Bronchial epithelial cell (primary cell): ENCODE data around the gene NEURL2. TPM values are rescaled to one million over a fixed set of nuclear protein-coding genes. Genes with fewer than 3 reads are reported as not detected.

Experiments
- DNase-seq: peaks from one replicate; pipeline ENCODE4 v3.0.0-alpha.2; 2010; ENCODE audit warnings: low read depth
- FAIRE-seq: peaks from 2 replicates; lab custom pipeline; 2011; peaks lifted over from hg19 to GRCh38; lab: Jason Lieb, UNC
- H3K27me3 ChIP-seq: 2 replicates; pipeline ENCODE4 v1.5.1; 2011; ENCODE audit warnings: low read length; ENCODE audit not compliant: control insufficient read depth, insufficient read depth
- H3K36me3 ChIP-seq: 2 replicates; pipeline ENCODE4 v1.5.1; 2011; ENCODE audit warnings: low read length; ENCODE audit not compliant: control insufficient read depth, insufficient read depth
- H3K4me3 ChIP-seq: 2 replicates; pipeline ENCODE4 v1.5.1; 2011; ENCODE audit warnings: mild to moderate bottlenecking, low read depth, low read length, control low read depth
- CTCF ChIP-seq: IDR thresholded peaks from 2 replicates; pipeline ENCODE4 v1.5.1; 2011; ENCODE audit warnings: mild to moderate bottlenecking, moderate library complexity, low read length, control low read depth, inconsistent platforms; ENCODE audit not compliant: insufficient read depth, severe bottlenecking
- total RNA-seq: library from RNA; depleted of rRNA; stranded (reverse); fragments of >200 nt; gene quantifications from 2 replicates; pipeline ENCODE4 v1.2.1, GENCODE V29; 2014

NEURL2 gene
- 1.8 and 2.6 TPM in 2 replicates for total RNA-seq

DNA sequence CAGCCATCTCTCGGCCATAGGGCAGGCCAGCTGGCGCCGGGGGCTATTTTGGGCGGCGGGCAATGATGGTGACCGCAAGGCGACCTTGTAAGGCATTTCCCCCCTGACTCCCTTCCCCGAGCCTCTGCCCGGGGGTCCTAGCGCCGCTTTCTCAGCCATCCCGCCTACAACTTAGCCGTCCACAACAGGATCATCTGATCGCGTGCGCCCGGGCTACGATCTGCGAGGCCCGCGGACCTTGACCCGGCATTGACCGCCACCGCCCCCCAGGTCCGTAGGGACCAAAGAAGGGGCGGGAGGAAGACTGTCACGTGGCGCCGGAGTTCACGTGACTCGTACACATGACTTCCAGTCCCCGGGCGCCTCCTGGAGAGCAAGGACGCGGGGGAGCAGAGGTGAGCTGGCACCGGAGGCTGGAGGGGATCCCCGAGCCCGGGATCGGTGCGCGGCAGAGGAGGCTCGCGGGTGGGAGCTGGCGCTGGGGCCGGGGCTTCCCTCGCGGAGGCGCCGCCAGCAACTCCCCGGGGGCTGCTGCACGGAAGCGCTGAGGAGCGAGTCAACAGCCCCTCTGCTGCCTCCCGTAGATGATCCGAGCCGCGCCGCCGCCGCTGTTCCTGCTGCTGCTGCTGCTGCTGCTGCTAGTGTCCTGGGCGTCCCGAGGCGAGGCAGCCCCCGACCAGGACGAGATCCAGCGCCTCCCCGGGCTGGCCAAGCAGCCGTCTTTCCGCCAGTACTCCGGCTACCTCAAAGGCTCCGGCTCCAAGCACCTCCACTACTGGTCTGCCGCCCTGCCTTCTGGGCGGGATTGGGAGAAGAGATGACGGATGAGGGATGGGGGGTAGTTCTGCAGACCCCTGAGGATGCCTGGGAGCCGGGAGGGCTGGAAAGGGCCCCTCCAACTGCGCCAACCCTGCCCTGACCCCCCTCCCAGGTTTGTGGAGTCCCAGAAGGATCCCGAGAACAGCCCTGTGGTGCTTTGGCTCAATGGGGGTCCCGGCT, at the start of gene NEURL2, which contains the start of gene CTSA:
Gene NEURL2 (minus strand): TSS at position 224 of the 999 bp plus-strand sequence. CDS start 217 bp downstream, at position 7.
Gene CTSA (plus strand): TSS at position 351 of the 999 bp plus-strand sequence. CDS start 234 bp downstream, at position 585.
- Histone ChIP-seq H3K36me3 (peaks cover 6% of the 10 kb centered on the region), H3K27me3 (no peaks in the 10 kb centered on the region), H3K4me3 (peak within 1 kb of the TSS; percentile 89)
- FAIRE-seq (no peak), DNase-seq (peak; percentile 62)
- TF ChIP-seq CTCF: peak; percentile 16

GRCh38 chr20:45940469-45940868, 49.5 kb upstream of the NEURL2 start:
- H3K4me3 ChIP-seq: no peak overlapping the region
- FAIRE-seq (no peak), DNase-seq (no peak)
- H3K27me3 ChIP-seq: no peaks in the 10 kb centered on the region
- peaks cover 39% of the 10 kb centered on the region for H3K36me3 ChIP-seq
- TF ChIP-seq CTCF: no peak

DNA sequence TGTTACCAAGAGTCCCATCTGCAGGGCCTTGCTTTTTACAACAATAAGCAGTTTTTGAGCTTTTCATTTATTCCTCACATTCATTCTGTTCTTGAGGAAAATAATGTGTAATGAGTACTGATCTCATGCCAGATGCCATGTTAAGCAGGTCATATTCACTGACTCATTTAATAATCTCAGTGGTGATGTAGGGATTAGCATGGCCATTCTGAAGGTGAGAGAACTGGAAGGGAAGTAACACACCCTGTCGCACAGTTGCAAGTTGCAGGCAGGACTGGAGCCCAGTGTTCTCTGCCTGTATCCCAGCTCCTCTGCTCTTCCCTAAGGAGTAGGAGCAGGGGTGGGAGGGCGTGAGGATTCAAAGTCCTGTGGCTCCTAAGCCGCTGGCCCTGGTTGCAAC, 49.0 kb upstream of the NEURL2 start:
- FAIRE-seq (no peak), DNase-seq (peak; percentile 20)
- TF ChIP-seq CTCF: no peak
- peaks cover 36% of the 10 kb centered on the region for H3K36me3 ChIP-seq
- no peaks in the 10 kb centered on the region for H3K27me3 ChIP-seq
- H3K4me3 ChIP-seq: no peak overlapping the region

GRCh38 chr20:45938727-45939438, 47.9 kb upstream of the NEURL2 start:
- FAIRE-seq (no peak), DNase-seq (no peak)
- Histone ChIP-seq H3K4me3 (no peak overlapping the region), H3K27me3 (no peaks in the 10 kb centered on the region), H3K36me3 (peaks cover 31% of the 10 kb centered on the region)
- no peak for TF ChIP-seq CTCF

GRCh38 chr20:45937765-45938164, 46.8 kb upstream of the NEURL2 start:
- no peak overlapping the region for H3K4me3 ChIP-seq
- peaks cover 23% of the 10 kb centered on the region for H3K36me3 ChIP-seq
- no peaks in the 10 kb centered on the region for H3K27me3 ChIP-seq
- no peak for TF ChIP-seq CTCF
- DNase-seq (no peak), FAIRE-seq (no peak)
